MV-4-11 (cell line): ENCODE measurements around the gene ZNF667.
A peak's percentile ranks its signal among the peaks of the same experiment; 100 is the strongest.

ENCODE experiments used
- DNase-seq: peaks from one replicate; lab custom pipeline; 2025; lab: John Stamatoyannopoulos, UW

Gene ZNF667

GRCh38 chr19:56393119-56394012 is 83.8 kb downstream of the ZNF667 start, which contains the start of gene ZNF582:
Gene ZNF582 (minus strand): TSS chr19:56393534. CDS start chr19:56391752, 1,782 bp downstream.
- DNase-seq: peak; percentile 98
